H1 (cell line): Measurements from ENCODE around the gene CNIH3. TPM values are rescaled to one million over a fixed set of nuclear protein-coding genes. Genes with fewer than 3 reads are reported as not detected.

Experiments used
- CTCF ChIA-PET: fragments of 300-600 bp; sonication (Branson Sonifier 250); formaldehyde crosslinking; loops from one replicate; lab custom pipeline; 2021; ENCODE audit not compliant: partially characterized antibody; lab: Charles Lee
- POLR2A ChIA-PET: fragments of 300-600 bp; sonication (Branson Sonifier 250); formaldehyde crosslinking; loops from one replicate; lab custom pipeline; 2021; ENCODE audit warnings: inconsistent platforms; ENCODE audit not compliant: partially characterized antibody; lab: Charles Lee
- DNase-seq, 2 experiments: peaks; one replicate each; pipeline versions ENCODE4 v3.0.0 to v3.0.0-alpha.2; 2010 to 2022; ENCODE audit warnings: low spot score in 2 of 2, low read depth in 1 of 2, mixed read lengths in 1 of 2
- FAIRE-seq: peaks from 2 replicates; lab custom pipeline; 2011; peaks lifted over from hg19 to GRCh38; lab: Jason Lieb, UNC
- H2AFZ ChIP-seq: 2 replicates; pipeline ENCODE4 v1.8.1; 2012; ENCODE audit warnings: low read length, inconsistent platforms
- H2AK5ac ChIP-seq: 2 replicates; pipeline ENCODE4 v1.6.1; 2013; ENCODE audit warnings: low read depth, low read length
- H2BK120ac ChIP-seq: replicated peaks from 2 replicates; pipeline ENCODE3; 2013; ENCODE audit warnings: low read depth, low read length, inconsistent platforms
- H2BK12ac ChIP-seq: 2 replicates; pipeline ENCODE4 v1.6.1; 2013; ENCODE audit warnings: low read depth, low read length
- H2BK15ac ChIP-seq: 2 replicates; pipeline ENCODE4 v1.6.1; 2013; ENCODE audit warnings: low read length
- H2BK20ac ChIP-seq: 2 replicates; pipeline ENCODE4 v1.6.1; 2013; ENCODE audit warnings: low read length
- H2BK5ac ChIP-seq: 2 replicates; pipeline ENCODE4 v1.6.1; 2013; ENCODE audit warnings: low read depth, low read length
- H3K14ac ChIP-seq: 2 replicates; pipeline ENCODE4 v1.6.1; 2013; ENCODE audit warnings: inconsistent platforms; ENCODE audit not compliant: insufficient read length
- H3K18ac ChIP-seq: 2 replicates; pipeline ENCODE4 v1.6.1; 2013; ENCODE audit warnings: low read length; ENCODE audit errors: extremely low read depth
- H3K23ac ChIP-seq: 2 replicates; pipeline ENCODE4 v1.6.1; 2013; ENCODE audit warnings: inconsistent platforms; ENCODE audit not compliant: insufficient read length
- H3K23me2 ChIP-seq: 2 replicates; pipeline ENCODE4 v1.6.1; 2013; ENCODE audit warnings: low read depth, low read length
- H3K27ac ChIP-seq: 2 replicates; pipeline ENCODE4 v1.6.1; 2011; ENCODE audit warnings: low read depth, low read length, inconsistent platforms
- H3K27me3 ChIP-seq, 4 experiments: replicated peaks in 1 of 4; 1 replicate in 1 of 4; 2 replicates in 3 of 4; pipeline versions ENCODE4 v1.6.1 to v1.8.1; 2011 to 2013; ENCODE audit warnings: low read length in 3 of 4, mild to moderate bottlenecking in 3 of 4, inconsistent platforms in 2 of 4, mixed read lengths in 2 of 4, moderate library complexity in 1 of 4; ENCODE audit not compliant: control insufficient read depth in 3 of 4, insufficient read depth in 3 of 4; ENCODE audit errors: extremely low read depth in 1 of 4
- H3K36me3 ChIP-seq, 4 experiments: 2 replicates each; pipeline versions ENCODE4 v1.6.1 to v1.8.1; 2011 to 2013; ENCODE audit warnings: mild to moderate bottlenecking in 4 of 4, low read length in 3 of 4, moderate library complexity in 2 of 4, control low read depth in 1 of 4, inconsistent platforms in 1 of 4; ENCODE audit not compliant: insufficient read depth in 4 of 4, control insufficient read depth in 2 of 4
- H3K4ac ChIP-seq: replicated peaks from 2 replicates; pipeline ENCODE3; 2013; ENCODE audit warnings: low read length, low read depth, mixed read lengths, inconsistent platforms; ENCODE audit not compliant: insufficient read length
- H3K4me1 ChIP-seq, 4 experiments: replicated peaks in 1 of 4; 1 replicate in 1 of 4; 2 replicates in 3 of 4; pipeline versions ENCODE4 v1.6.1 to v1.8.1; 2011 to 2013; ENCODE audit warnings: low read length in 3 of 4, inconsistent platforms in 2 of 4, mixed read lengths in 1 of 4; ENCODE audit not compliant: insufficient read depth in 4 of 4, control insufficient read depth in 3 of 4
- H3K4me2 ChIP-seq, 2 experiments: 2 replicates each; pipeline versions ENCODE4 v1.6.1 to v1.8.1; 2011 to 2013; ENCODE audit warnings: low read depth in 2 of 2, low read length in 2 of 2, control low read depth in 1 of 2, inconsistent platforms in 1 of 2, mild to moderate bottlenecking in 1 of 2; ENCODE audit not compliant: insufficient read depth in 1 of 2
- H3K4me3 ChIP-seq, 4 experiments: fragments of 200-600, 300-600 bp in 1 of 4; sonication (generic), shearing (Covaris generic), sonication (Bioruptor Twin) in 1 of 4; 2 replicates each; pipeline versions ENCODE4 v1.5.1 to v1.8.1; 2011 to 2016; ENCODE audit warnings: low read length in 4 of 4, low read depth in 3 of 4, control low read depth in 2 of 4, inconsistent platforms in 2 of 4, mild to moderate bottlenecking in 2 of 4, mixed read lengths in 1 of 4, moderate library complexity in 1 of 4; ENCODE audit not compliant: insufficient read depth in 2 of 4; ENCODE audit errors: extremely low read depth in 1 of 4
- H3K56ac ChIP-seq: replicated peaks from 2 replicates; pipeline ENCODE3; 2013; ENCODE audit warnings: low read depth, mild to moderate bottlenecking, mixed read lengths, low read length, inconsistent platforms; ENCODE audit not compliant: insufficient read length
- H3K79me1 ChIP-seq: 2 replicates; pipeline ENCODE4 v1.6.1; 2013; ENCODE audit warnings: low read depth, low read length, control low read depth
- H3K79me2 ChIP-seq, 2 experiments: 2 replicates each; pipeline versions ENCODE4 v1.6.1 to v1.8.1; 2012 to 2013; ENCODE audit warnings: low read length in 2 of 2, mild to moderate bottlenecking in 2 of 2, inconsistent platforms in 1 of 2; ENCODE audit not compliant: insufficient read depth in 2 of 2, control insufficient read depth in 1 of 2
- H3K9ac ChIP-seq, 4 experiments: replicated peaks in 1 of 4; 1 replicate in 1 of 4; 2 replicates in 3 of 4; pipeline versions ENCODE4 v1.6.1 to v1.8.1; 2011 to 2013; ENCODE audit warnings: low read depth in 3 of 4, low read length in 3 of 4, control low read depth in 2 of 4, mild to moderate bottlenecking in 2 of 4, moderate library complexity in 2 of 4, inconsistent platforms in 1 of 4; ENCODE audit errors: extremely low read depth in 1 of 4
- H3K9me3 ChIP-seq, 2 experiments: 2 replicates each; pipeline versions ENCODE4 v1.6.1 to v1.8.1; 2012 to 2013; ENCODE audit warnings: mild to moderate bottlenecking in 2 of 2, moderate library complexity in 2 of 2, control low read depth in 1 of 2, inconsistent platforms in 1 of 2, low read depth in 1 of 2, low read length in 1 of 2, mixed read lengths in 1 of 2; ENCODE audit not compliant: insufficient read depth in 2 of 2
- H4K20me1 ChIP-seq, 2 experiments: replicated peaks in 1 of 2; 2 replicates each; pipeline versions ENCODE3 to v1.8.1; 2011 to 2013; ENCODE audit warnings: inconsistent platforms in 2 of 2, low read length in 2 of 2, mild to moderate bottlenecking in 1 of 2; ENCODE audit not compliant: insufficient read depth in 2 of 2, control insufficient read depth in 1 of 2
- H4K5ac ChIP-seq: 2 replicates; pipeline ENCODE4 v1.6.1; 2013; ENCODE audit warnings: low read length, low read depth, mixed read lengths, inconsistent platforms; ENCODE audit not compliant: insufficient read length
- H4K8ac ChIP-seq: 2 replicates; pipeline ENCODE4 v1.8.0; 2013; ENCODE audit warnings: mild to moderate bottlenecking, moderate library complexity, low read length, inconsistent platforms; ENCODE audit not compliant: insufficient read depth; ENCODE audit errors: extremely low read depth
- H4K91ac ChIP-seq: replicated peaks from 2 replicates; pipeline ENCODE3; 2013; ENCODE audit warnings: low read length, mixed read lengths, inconsistent platforms; ENCODE audit not compliant: insufficient read length
- BRCA1 ChIP-seq: IDR thresholded peaks from 2 replicates; pipeline ENCODE4 v1.6.1; 2012; ENCODE audit warnings: low read depth, low read length, improper control_type of control experiment
- CBX8 ChIP-seq: fragments of 300-800, 300-1000 bp; sonication (generic); IDR thresholded peaks from 2 replicates; pipeline ENCODE4 v1.7.1; 2016; ENCODE audit warnings: low read depth, low read length, borderline replicate concordance
- KDM4A ChIP-seq: IDR thresholded peaks from one replicate; pipeline ENCODE4 v1.7.1; 2012; ENCODE audit warnings: low read depth, mild to moderate bottlenecking, moderate library complexity, low read length, inconsistent platforms; ENCODE audit not compliant: severe bottlenecking
- KDM5A ChIP-seq: fragments of 200-600 bp; IDR thresholded peaks from 2 replicates; pipeline ENCODE4 v1.7.1; 2012; ENCODE audit warnings: mild to moderate bottlenecking, low read length, inconsistent platforms, mixed read lengths
- POLR2AphosphoS5 ChIP-seq: IDR thresholded peaks from 2 replicates; pipeline ENCODE4 v1.6.1; 2011; ENCODE audit warnings: low read depth, low read length
- POU5F1 ChIP-seq: IDR thresholded peaks from 2 replicates; pipeline ENCODE4 v1.6.1; 2011; ENCODE audit warnings: low read depth, mild to moderate bottlenecking, low read length, moderate library complexity
- RXRA ChIP-seq: IDR thresholded peaks from 2 replicates; pipeline ENCODE4 v1.6.1; 2011; ENCODE audit warnings: low read depth, mild to moderate bottlenecking, low read length, moderate library complexity; ENCODE audit not compliant: insufficient read depth
- SAP30 ChIP-seq: fragments of 300-600 bp; sonication (generic); IDR thresholded peaks from 2 replicates; pipeline ENCODE4 v1.7.1; 2012; ENCODE audit warnings: low read length, moderate library complexity, mild to moderate bottlenecking, inconsistent platforms; ENCODE audit not compliant: insufficient read depth, insufficient replicate concordance
- SRF ChIP-seq: IDR thresholded peaks from 2 replicates; pipeline ENCODE4 v1.6.1; 2011; ENCODE audit warnings: mild to moderate bottlenecking, low read depth, low read length, moderate library complexity
- SUZ12 ChIP-seq: fragments of 200-600 bp; sonication (generic); IDR thresholded peaks from 2 replicates; pipeline ENCODE4 v1.6.1; 2012; ENCODE audit warnings: mild to moderate bottlenecking, inconsistent platforms, low read length, moderate library complexity, mixed read lengths
- WGBS, 2 experiments: shearing (Covaris generic) in 1 of 2; methylation state at CpG; one replicate each; pipeline versions ENCODE4 v1.1.6 to v1.1.7; 2013 to 2015; ENCODE audit warnings: low lambda C conversion rate in 2 of 2, mixed read lengths in 2 of 2, inconsistent platforms in 1 of 2, low coverage in 1 of 2, missing lambda C conversion rate in 1 of 2; ENCODE audit not compliant: insufficient replicate concordance in 2 of 2, insufficient coverage in 1 of 2, insufficient read length in 1 of 2; ENCODE audit errors: extremely low coverage in 1 of 2, missing lambda C conversion rate in 1 of 2; 5-methylcytosine and 5-hydroxymethylcytosine counted together
- polyA plus RNA-seq, 7 experiments: library from polyadenylated mRNA; depleted of rRNA in 3 of 7; stranded (reverse) in 5 of 7; unstranded in 2 of 7; fragments of >200 nt in 5 of 7; fragments of 200-250 nt in 2 of 7; gene quantifications; 1 replicate in 5 of 7; 2 replicates in 1 of 7; 4 replicates in 1 of 7; pipeline versions ENCODE4 v1.2.1 to v1.2.3, GENCODE V29; 2011 to 2013; ENCODE audit warnings: missing spikeins in 2 of 7, mixed read lengths in 2 of 7
- total RNA-seq: library from RNA; stranded (reverse); fragmentation: NEBNext Ultra II Directional; extraction: Animal tissue kit (Norgen Biotek cat#: 25700); gene quantifications from 2 replicates; pipeline ENCODE4 v1.2.1, GENCODE V29; 2021
- TF ChIP-seq, protein P1 (sequence below): IDR thresholded peaks from 2 replicates; pipeline ENCODE4 v1.6.1; 2012; ENCODE audit warnings: inconsistent platforms

Gene CNIH3
- total and polyA plus RNA-seq, 2 of the 8 experiments (the other 6 are each of a cell fraction or from before 2014, with no cell fraction given) = 3.7 to 5.6 TPM

DNA sequence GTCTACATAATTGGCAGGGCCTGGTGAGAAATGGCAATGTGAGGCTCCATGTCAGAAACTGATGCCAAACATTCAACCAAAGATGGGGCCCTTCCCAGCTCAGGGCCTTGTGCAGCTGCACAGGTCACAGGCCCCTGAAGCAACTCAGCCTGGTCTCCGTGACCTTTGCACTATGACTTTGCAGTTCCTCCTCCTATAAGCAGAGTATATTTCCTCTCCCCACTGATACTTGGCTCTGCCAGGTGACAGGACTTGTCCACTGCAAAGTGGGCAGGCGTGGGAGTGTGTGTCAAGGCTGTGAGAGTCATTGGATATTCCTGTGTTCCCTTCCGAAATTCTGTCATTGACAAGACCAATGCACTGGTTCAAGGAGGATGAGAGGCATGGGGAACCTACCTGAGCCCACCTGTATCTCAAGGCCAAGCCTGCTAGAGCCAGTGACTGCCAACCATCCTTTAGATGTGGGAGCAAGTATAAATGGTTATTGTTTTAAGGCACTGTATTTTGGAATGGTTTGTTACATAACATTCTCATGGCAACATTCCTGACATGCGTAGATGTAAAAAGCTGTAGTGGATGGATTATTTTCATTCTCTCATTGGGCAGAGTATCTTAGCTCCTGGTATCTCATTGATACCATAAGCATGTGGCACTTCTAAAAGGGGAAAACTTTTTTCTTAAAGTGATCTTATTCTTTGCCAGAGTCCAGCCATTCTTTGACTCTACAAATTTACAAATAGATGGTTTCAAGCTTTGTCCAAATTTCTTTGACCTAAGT, 75.2 kb downstream of the CNIH3 start:
- no peak for DNase-seq
- Histone ChIP-seq H4K91ac (no peak overlapping the region), H3K27me3 (no peaks in the 10 kb centered on the region; a peak in 1 of 7 replicates), H2BK15ac (no peak overlapping the region), H2AFZ (no peak overlapping the region), H3K4ac (no peak overlapping the region), H3K4me1 (no peaks in the 10 kb centered on the region), H2BK12ac (no peak overlapping the region), H3K23ac (no peak overlapping the region), H3K79me1 (no peaks in the 10 kb centered on the region), H4K20me1 (no peaks in the 10 kb centered on the region), H3K23me2 (no peaks in the 10 kb centered on the region), H3K18ac (no peak overlapping the region), H2BK20ac (no peak overlapping the region), H3K9ac (no peak overlapping the region), H3K56ac (no peak overlapping the region), H3K9me3 (no peaks in the 10 kb centered on the region), H2BK120ac (no peak overlapping the region), H3K36me3 (no peaks in the 10 kb centered on the region), H4K8ac (no peak overlapping the region), H3K4me2 (no peak overlapping the region), H2BK5ac (no peak overlapping the region), H3K79me2 (no peaks in the 10 kb centered on the region), H3K27ac (no peak overlapping the region), H4K5ac (no peak overlapping the region), H3K4me3 (no peak overlapping the region), H2AK5ac (no peak overlapping the region), H3K14ac (no peak overlapping the region)
- no peak for FAIRE-seq
- ChIA-PET CTCF (interaction anchor here (0.7 to 17.3 kb wide), 5 partner anchors 11 to 204 kb away, joined by 3 to 236 read pairs (median 3); no protein-coding TSS in a partner anchor), POLR2A (interaction anchor here (0.6 kb wide), 1 partner anchor 13 kb away, joined by 3 read pairs; no protein-coding TSS in a partner anchor)
- WGBS, 2 experiments = 73% methylated on average over 4 of the region's 4 CpGs; no CpG with 5 or more reads in 1 of the 2 experiments
- TF ChIP-seq BRCA1 (no peak), RXRA (no peak), SUZ12 (no peak), SRF (no peak), SAP30 (no peak), POLR2AphosphoS5 (no peak), POU5F1 (no peak), CBX8 (no peak), KDM5A (no peak), KDM4A (no peak)
- TF ChIP-seq, protein P1, sequence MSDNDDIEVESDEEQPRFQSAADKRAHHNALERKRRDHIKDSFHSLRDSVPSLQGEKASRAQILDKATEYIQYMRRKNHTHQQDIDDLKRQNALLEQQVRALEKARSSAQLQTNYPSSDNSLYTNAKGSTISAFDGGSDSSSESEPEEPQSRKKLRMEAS = no peak
